ENCODE results near the gene RRM2.
"Not testable (repeated sequence)": the region's sequence is repeated elsewhere in the genome, so short reads cannot be mapped to it uniquely, and the experiment has no call there.

RRM2 gene

GRCh38 chr2:10132043-10132575, 9.6 kb downstream of the RRM2 start:
- no peak for DNase-seq (ENCODE audit: low read depth in 1 of 2, low spot score in 1 of 2)

- no peak for DNase-seq (ENCODE audit: low read depth in 1 of 2, low spot score in 1 of 2)
These were observed 10.1 kb downstream of the RRM2 start for GRCh38 chr2:10132596-10132995.

GRCh38 chr2:10132996-10133647, 10.6 kb downstream of the RRM2 start:
- DNase-seq (ENCODE audit: low read depth in 1 of 2, low spot score in 1 of 2), result no peak

GRCh38 chr2:10135296-10136089, 13.0 kb downstream of the RRM2 start:
- no peak for DNase-seq (ENCODE audit: low read depth in 1 of 2, low spot score in 1 of 2)

- no peak for DNase-seq (ENCODE audit: low read depth in 1 of 2, low spot score in 1 of 2)
These were observed 13.8 kb downstream of the RRM2 start for GRCh38 chr2:10136101-10136934.

GRCh38 chr2:10137053-10137843, 14.7 kb downstream of the RRM2 start:
- no peak for DNase-seq (ENCODE audit: low read depth in 1 of 2, low spot score in 1 of 2)

- no peak for DNase-seq (ENCODE audit: low read depth in 1 of 2, low spot score in 1 of 2)
These were observed 17.0 kb downstream of the RRM2 start for GRCh38 chr2:10139536-10139935.

- DNase-seq (ENCODE audit: low read depth in 1 of 2, low spot score in 1 of 2), result no peak
These were observed 18.5 kb downstream of the RRM2 start for GRCh38 chr2:10140841-10141610.

- DNase-seq (ENCODE audit: low read depth in 1 of 2, low spot score in 1 of 2), result no peak
These were observed 19.4 kb downstream of the RRM2 start for GRCh38 chr2:10141736-10142639.

GRCh38 chr2:10142640-10142965, 20.1 kb downstream of the RRM2 start:
- no peak for DNase-seq (ENCODE audit: low read depth in 1 of 2, low spot score in 1 of 2)

GRCh38 chr2:10144771-10145518, 22.4 kb downstream of the RRM2 start:
- DNase-seq (ENCODE audit: low read depth in 1 of 2, low spot score in 1 of 2), result no peak

- DNase-seq (ENCODE audit: low read depth in 1 of 2, low spot score in 1 of 2), result no peak
These were observed 23.2 kb downstream of the RRM2 start for GRCh38 chr2:10145519-10146357.

GRCh38 chr2:10146366-10147005, 23.9 kb downstream of the RRM2 start:
- no peak for DNase-seq (ENCODE audit: low read depth in 1 of 2, low spot score in 1 of 2)

GRCh38 chr2:10147050-10147660, 24.6 kb downstream of the RRM2 start:
- DNase-seq (ENCODE audit: low read depth in 1 of 2, low spot score in 1 of 2), result not testable (repeated sequence)

- DNase-seq (ENCODE audit: low read depth in 1 of 2, low spot score in 1 of 2), result no peak
These were observed 25.7 kb downstream of the RRM2 start for GRCh38 chr2:10148268-10148667.

- no peak for DNase-seq (ENCODE audit: low read depth in 1 of 2, low spot score in 1 of 2)
These were observed 27.1 kb downstream of the RRM2 start for GRCh38 chr2:10149635-10150034.

GRCh38 chr2:10150436-10150835, 27.9 kb downstream of the RRM2 start:
- DNase-seq (ENCODE audit: low read depth in 1 of 2, low spot score in 1 of 2), result no peak
